NB4 (cell line): ENCODE data around the gene CEP76.

ENCODE experiments used
- MYC ChIP-seq: IDR thresholded peaks from 2 replicates; pipeline ENCODE4 v1.6.1; 2011; ENCODE audit warnings: low read depth, low read length
- POLR2A ChIP-seq: IDR thresholded peaks from 2 replicates; pipeline ENCODE4 v1.6.1; 2011; ENCODE audit warnings: mild to moderate bottlenecking; ENCODE audit not compliant: insufficient read length; ENCODE audit errors: extremely low read depth
- TF ChIP-seq, protein P1 (sequence below): IDR thresholded peaks from one replicate; pipeline ENCODE4 v1.5.1; 2012; ENCODE audit warnings: low read depth, low read length

DNA sequence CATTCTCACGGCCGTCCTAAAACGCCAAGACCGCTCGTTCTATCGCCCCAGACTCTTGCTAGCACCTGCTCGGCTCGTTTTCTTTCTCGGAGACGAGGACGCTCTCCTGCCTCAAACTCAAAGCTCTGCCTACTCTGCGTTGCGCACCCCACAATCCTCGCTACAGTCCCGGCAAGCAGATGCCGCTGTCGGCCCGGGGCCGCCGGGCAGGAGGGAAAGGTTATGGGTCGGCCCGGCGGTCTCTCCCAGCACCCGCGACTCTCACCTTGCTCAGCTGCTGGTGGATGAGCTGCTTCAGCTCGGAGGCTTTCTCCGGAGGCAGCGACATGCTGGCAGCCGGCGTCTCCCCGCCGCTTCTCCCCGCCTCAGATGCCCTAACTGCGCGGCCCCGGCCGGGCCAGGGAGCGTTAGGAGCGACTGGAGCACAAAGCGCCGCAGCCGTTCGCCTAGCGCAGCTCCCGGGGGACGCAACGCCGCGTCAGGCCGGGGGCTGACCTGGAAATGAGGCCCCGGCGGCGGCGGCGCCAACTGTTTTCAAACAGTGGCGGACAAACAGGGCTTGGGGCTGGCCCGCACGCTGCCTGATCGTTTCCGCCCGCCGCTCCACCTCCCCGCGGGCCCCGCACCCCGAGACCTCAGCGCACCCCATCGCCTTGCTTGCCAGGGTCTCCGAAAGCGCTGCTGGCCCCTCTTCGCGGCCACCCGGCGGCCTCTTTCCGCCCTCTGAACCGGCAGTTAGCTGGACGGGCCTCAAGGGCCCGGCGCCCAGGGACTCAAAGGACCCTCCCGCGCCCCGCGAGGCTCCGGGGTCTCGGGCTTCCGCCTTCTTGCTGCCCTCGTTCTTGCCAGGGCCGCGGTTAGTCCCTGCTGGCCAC lies at the start of gene CEP76, which contains the start of gene PSMG2:
- TF ChIP-seq POLR2A, result peak; percentile 55
- TF ChIP-seq, protein P1, sequence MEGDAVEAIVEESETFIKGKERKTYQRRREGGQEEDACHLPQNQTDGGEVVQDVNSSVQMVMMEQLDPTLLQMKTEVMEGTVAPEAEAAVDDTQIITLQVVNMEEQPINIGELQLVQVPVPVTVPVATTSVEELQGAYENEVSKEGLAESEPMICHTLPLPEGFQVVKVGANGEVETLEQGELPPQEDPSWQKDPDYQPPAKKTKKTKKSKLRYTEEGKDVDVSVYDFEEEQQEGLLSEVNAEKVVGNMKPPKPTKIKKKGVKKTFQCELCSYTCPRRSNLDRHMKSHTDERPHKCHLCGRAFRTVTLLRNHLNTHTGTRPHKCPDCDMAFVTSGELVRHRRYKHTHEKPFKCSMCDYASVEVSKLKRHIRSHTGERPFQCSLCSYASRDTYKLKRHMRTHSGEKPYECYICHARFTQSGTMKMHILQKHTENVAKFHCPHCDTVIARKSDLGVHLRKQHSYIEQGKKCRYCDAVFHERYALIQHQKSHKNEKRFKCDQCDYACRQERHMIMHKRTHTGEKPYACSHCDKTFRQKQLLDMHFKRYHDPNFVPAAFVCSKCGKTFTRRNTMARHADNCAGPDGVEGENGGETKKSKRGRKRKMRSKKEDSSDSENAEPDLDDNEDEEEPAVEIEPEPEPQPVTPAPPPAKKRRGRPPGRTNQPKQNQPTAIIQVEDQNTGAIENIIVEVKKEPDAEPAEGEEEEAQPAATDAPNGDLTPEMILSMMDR, result no peak
- peak; percentile 33; the same call in 1 of the 2 replicates for TF ChIP-seq MYC
